Stomach (tissue), 4 donors: Measurements from ENCODE around the gene CAPRIN1.

Experiments
- CTCF ChIP-seq, 7 experiments: fragments of 450-650 bp in 4 of 7; fragments of 200-600 bp in 3 of 7; sonication (generic) in 3 of 7; IDR thresholded peaks; one replicate each; pipeline ENCODE4 v1.5.1; 2016 to 2019; ENCODE audit warnings: antibody characterized with exemption in 7 of 7, control low read depth in 2 of 7, mild to moderate bottlenecking in 1 of 7
- EP300 ChIP-seq: sonication (generic); formaldehyde crosslinking; IDR thresholded peaks from one replicate; pipeline ENCODE4 v1.6.1; 2017; ENCODE audit warnings: antibody characterized with exemption
- POLR2A ChIP-seq, 4 donors: fragments of 450-650 bp; IDR thresholded peaks; one replicate each; pipeline ENCODE4 v1.6.1; 2016; ENCODE audit warnings: antibody characterized with exemption in 4 of 4, control low read depth in 2 of 4, mild to moderate bottlenecking in 1 of 4, moderate library complexity in 1 of 4

GRCh38 chr11:34049028-34049427 lies 2.5 kb upstream of the CAPRIN1 start:
- TF ChIP-seq CTCF (IDR thresholded peaks at IDR 0.05) (no peak), EP300 (no peak), POLR2A (IDR thresholded peaks at IDR 0.05) (no peak)
